ENCODE results near the gene SHH. TPM values are rescaled to one million over a fixed set of nuclear protein-coding genes. Genes with fewer than 3 reads are reported as not detected.
A peak's percentile ranks its signal among the peaks of the same experiment; 100 is the strongest.

Gene SHH
- total RNA-seq, 1 experiment from 2014 or later: 4.7 TPM

GRCh38 chr7:155780884-155781283 lies 31.4 kb downstream of the SHH start:
- H3K27me3 Mint-ChIP-seq (ENCODE audit: insufficient read depth, unreplicated experiment): no peaks in the 10 kb centered on the region
- H3K4me3 Mint-ChIP-seq (ENCODE audit: unreplicated experiment): no peak overlapping the region
- no peak for DNase-seq
- no peaks in the 10 kb centered on the region for H3K9me3 Mint-ChIP-seq (ENCODE audit: unreplicated experiment)
- Histone ChIP-seq H3K4me1 (peaks cover 20% of the 10 kb centered on the region), H3K9me3 (no peaks in the 10 kb centered on the region), H3K4me3 (ENCODE audit: low read depth, low read length) (no peak overlapping the region), H3K36me3 (ENCODE audit: control insufficient read depth, insufficient read depth, low read length) (peaks cover 3% of the 10 kb centered on the region), H3K27me3 (replicated peaks; ENCODE audit: control insufficient read depth, insufficient read depth, low read length) (no peaks in the 10 kb centered on the region)
- CTCF ChIA-PET: no interaction called here
- no peak for TF ChIP-seq CTCF (IDR thresholded peaks at IDR 0.05; ENCODE audit: insufficient read depth in 1 of 2, low read depth in 1 of 2, low read length in 1 of 2, severe bottlenecking in 1 of 2, unreplicated experiment in 1 of 2)
- POLR2A ChIA-PET: no interaction called here
- BruUV-seq (replicated peaks): no TSS peak
- intact Hi-C loops (cut with micrococcal nuclease; ENCODE audit: unreplicated experiment): no loop called here
- peak overlapping the region; percentile 20 for H3K27ac Mint-ChIP-seq (ENCODE audit: unreplicated experiment)
- peaks cover 79% of the 10 kb centered on the region for H3K36me3 Mint-ChIP-seq (ENCODE audit: insufficient read depth, unreplicated experiment)
- H3K4me1 Mint-ChIP-seq (ENCODE audit: low read depth, unreplicated experiment): peaks cover 11% of the 10 kb centered on the region

GRCh38 chr7:155778349-155778748 lies 33.9 kb downstream of the SHH start:
- H3K27ac Mint-ChIP-seq (ENCODE audit: unreplicated experiment): peak overlapping the region; percentile 23

GRCh38 chr7:155776606-155777005 lies 35.7 kb downstream of the SHH start:
- no peaks in the 10 kb centered on the region for H3K27me3 Mint-ChIP-seq (ENCODE audit: insufficient read depth, unreplicated experiment)
- no peaks in the 10 kb centered on the region for H3K9me3 ChIP-seq
- H3K4me3 Mint-ChIP-seq (ENCODE audit: unreplicated experiment): no peak overlapping the region
- no TSS peak for BruUV-seq (replicated peaks)
- peaks cover 89% of the 10 kb centered on the region for H3K36me3 Mint-ChIP-seq (ENCODE audit: insufficient read depth, unreplicated experiment)
- no peak overlapping the region for H3K27ac Mint-ChIP-seq (ENCODE audit: unreplicated experiment)
- H3K9me3 Mint-ChIP-seq (ENCODE audit: unreplicated experiment): no peaks in the 10 kb centered on the region
- intact Hi-C loops (cut with micrococcal nuclease; ENCODE audit: unreplicated experiment): no loop called here
- TF ChIP-seq CTCF (IDR thresholded peaks at IDR 0.05; ENCODE audit: insufficient read depth in 1 of 2, low read depth in 1 of 2, low read length in 1 of 2, severe bottlenecking in 1 of 2, unreplicated experiment in 1 of 2): no peak
- CTCF ChIA-PET: interaction anchor here (0.6 kb wide), 1 partner anchor 18 kb away, joined by 7 read pairs; no protein-coding TSS in a partner anchor
- DNase-seq: no peak
- H3K4me3 ChIP-seq (ENCODE audit: low read depth, low read length): no peak overlapping the region
- H3K4me1 Mint-ChIP-seq (ENCODE audit: low read depth, unreplicated experiment): peaks cover 11% of the 10 kb centered on the region
- H3K4me1 ChIP-seq: peaks cover 20% of the 10 kb centered on the region
- no peaks in the 10 kb centered on the region for H3K27me3 ChIP-seq (replicated peaks; ENCODE audit: control insufficient read depth, insufficient read depth, low read length)
- peaks cover 3% of the 10 kb centered on the region for H3K36me3 ChIP-seq (ENCODE audit: control insufficient read depth, insufficient read depth, low read length)
- POLR2A ChIA-PET: no interaction called here

More at GRCh38 chr7:155778349-155778748, 33.9 kb downstream of the SHH start:
- Mint-ChIP-seq H3K4me1 (ENCODE audit: low read depth, unreplicated experiment) (peaks cover 11% of the 10 kb centered on the region), H3K36me3 (ENCODE audit: insufficient read depth, unreplicated experiment) (peaks cover 92% of the 10 kb centered on the region), H3K4me3 (ENCODE audit: unreplicated experiment) (peak overlapping the region; percentile 3), H3K27me3 (ENCODE audit: insufficient read depth, unreplicated experiment) (no peaks in the 10 kb centered on the region), H3K9me3 (ENCODE audit: unreplicated experiment) (no peaks in the 10 kb centered on the region)
- intact Hi-C loops (cut with micrococcal nuclease; ENCODE audit: unreplicated experiment): no loop called here
- CTCF ChIA-PET: interaction anchor here (0.7 kb wide), 1 partner anchor 353 kb away, joined by 3 read pairs; no protein-coding TSS in a partner anchor
- no peak overlapping the region for H3K4me3 ChIP-seq (ENCODE audit: low read depth, low read length)
- H3K36me3 ChIP-seq (ENCODE audit: control insufficient read depth, insufficient read depth, low read length): peaks cover 5% of the 10 kb centered on the region
- H3K4me1 ChIP-seq: peaks cover 20% of the 10 kb centered on the region
- no peaks in the 10 kb centered on the region for H3K9me3 ChIP-seq
- H3K27me3 ChIP-seq (replicated peaks; ENCODE audit: control insufficient read depth, insufficient read depth, low read length): no peaks in the 10 kb centered on the region
- BruUV-seq (replicated peaks): no TSS peak
- POLR2A ChIA-PET: no interaction called here
- TF ChIP-seq CTCF (IDR thresholded peaks at IDR 0.05; ENCODE audit: insufficient read depth in 1 of 2, low read depth in 1 of 2, low read length in 1 of 2, severe bottlenecking in 1 of 2, unreplicated experiment in 1 of 2): no peak
- DNase-seq: peak; percentile 57 to 64
